IMR-90 (cell line): Measurements from ENCODE around the gene TLK2. TPM values are rescaled to one million over a fixed set of nuclear protein-coding genes. Genes with fewer than 3 reads are reported as not detected.

ENCODE experiments used
- ATAC-seq: fragments of 200-7000 bp; cut with Tn5 transposase; 2 replicates; pipeline ENCODE4 v1.9.1; 2020; ENCODE audit warnings: low read depth, mild to moderate bottlenecking, moderate library complexity
- BruUV-seq: library from RNA; stranded (reverse); fragments of 400-500 nt; replicated peaks from 2 replicates; lab custom pipeline; 2021; lab: Mats Ljungman, UMichigan
- CTCF ChIA-PET: fragments of 300-600 bp; formaldehyde crosslinking; extraction: SDS; loops from one replicate; lab custom pipeline; 2021; ENCODE audit warnings: antibody characterized with exemption; lab: Yijun Ruan, JAX
- POLR2A ChIA-PET: fragments of 300-600 bp; sonication (Branson Sonifier 250); formaldehyde crosslinking; loops from one replicate; lab custom pipeline; 2022; ENCODE audit warnings: antibody characterized with exemption; ENCODE audit not compliant: unreplicated experiment; lab: Charles Lee
- DNase-seq: peaks from one replicate; pipeline ENCODE4 v3.0.0; 2013
- H2AFZ ChIP-seq: replicated peaks from 2 replicates; pipeline ENCODE3; 2013; ENCODE audit warnings: low read length, mild to moderate bottlenecking; ENCODE audit not compliant: poor library complexity
- H2AK5ac ChIP-seq: 2 replicates; pipeline ENCODE4 v1.6.1; 2013; ENCODE audit warnings: low read depth, low read length, inconsistent platforms
- H2AK9ac ChIP-seq: replicated peaks from 2 replicates; pipeline ENCODE3; 2013; ENCODE audit warnings: mild to moderate bottlenecking, low read depth, low read length, moderate library complexity; ENCODE audit not compliant: poor library complexity
- H2BK120ac ChIP-seq: 2 replicates; pipeline ENCODE4 v1.6.1; 2013; ENCODE audit warnings: low read depth, low read length, inconsistent platforms
- H2BK15ac ChIP-seq: 3 replicates; pipeline ENCODE4 v1.6.1; 2013; ENCODE audit warnings: low read depth, low read length, inconsistent platforms
- H2BK20ac ChIP-seq: 2 replicates; pipeline ENCODE4 v1.6.1; 2013; ENCODE audit warnings: low read depth, mild to moderate bottlenecking, inconsistent platforms, low read length, moderate library complexity
- H2BK5ac ChIP-seq: 2 replicates; pipeline ENCODE4 v1.6.1; 2013; ENCODE audit warnings: mild to moderate bottlenecking, low read depth, low read length, inconsistent platforms; ENCODE audit not compliant: poor library complexity, severe bottlenecking
- H3K14ac ChIP-seq: replicated peaks from 2 replicates; pipeline ENCODE4 v1.6.1; 2013; ENCODE audit warnings: low read depth, low read length, inconsistent platforms
- H3K18ac ChIP-seq: 2 replicates; pipeline ENCODE4 v1.6.1; 2013; ENCODE audit warnings: low read depth, low read length, control low read depth
- H3K23ac ChIP-seq: 2 replicates; pipeline ENCODE4 v1.6.1; 2013; ENCODE audit warnings: low read depth, low read length, inconsistent platforms
- H3K27ac ChIP-seq: 2 replicates; pipeline ENCODE4 v1.5.1; 2013; ENCODE audit warnings: mild to moderate bottlenecking, control low read depth, low read length; ENCODE audit not compliant: insufficient read depth
- H3K27me3 ChIP-seq: 2 replicates; pipeline ENCODE4 v1.6.1; 2013; ENCODE audit warnings: low read length; ENCODE audit not compliant: control insufficient read depth, insufficient read depth
- H3K36me3 ChIP-seq: 2 replicates; pipeline ENCODE4 v1.6.1; 2013; ENCODE audit warnings: low read length, mixed read lengths; ENCODE audit not compliant: control insufficient read depth, insufficient read depth
- H3K4ac ChIP-seq: 2 replicates; pipeline ENCODE4 v1.6.1; 2013; ENCODE audit warnings: low read depth, low read length, inconsistent platforms
- H3K4me1 ChIP-seq: 2 replicates; pipeline ENCODE4 v1.6.1; 2013; ENCODE audit warnings: low read length, mixed read lengths; ENCODE audit not compliant: control insufficient read depth, insufficient read depth
- H3K4me2 ChIP-seq: 2 replicates; pipeline ENCODE4 v1.6.1; 2013; ENCODE audit warnings: low read depth, mild to moderate bottlenecking, control low read depth, low read length, moderate library complexity
- H3K4me3 ChIP-seq: 2 replicates; pipeline ENCODE4 v1.5.1; 2013; ENCODE audit warnings: low read depth, mild to moderate bottlenecking, control low read depth, low read length, moderate library complexity; ENCODE audit not compliant: insufficient read depth
- H3K56ac ChIP-seq: 2 replicates; pipeline ENCODE4 v1.6.1; 2013; ENCODE audit warnings: low read length, inconsistent platforms; ENCODE audit not compliant: insufficient read depth; ENCODE audit errors: extremely low read depth
- H3K79me1 ChIP-seq, 2 experiments: 2 replicates each; pipeline ENCODE4 v1.6.1; 2013; ENCODE audit warnings: low read length in 2 of 2, inconsistent platforms in 1 of 2, low read depth in 1 of 2
- H3K9ac ChIP-seq: 2 replicates; pipeline ENCODE4 v1.6.1; 2013; ENCODE audit warnings: low read depth, low read length, control low read depth
- H3K9me1 ChIP-seq: 2 replicates; pipeline ENCODE4 v1.6.1; 2013; ENCODE audit warnings: low read length, inconsistent platforms; ENCODE audit not compliant: insufficient read depth
- H3K9me3 ChIP-seq: 2 replicates; pipeline ENCODE4 v1.6.1; 2013; ENCODE audit warnings: low read length; ENCODE audit not compliant: control insufficient read depth, insufficient read depth
- H4K20me1 ChIP-seq: 2 replicates; pipeline ENCODE4 v1.6.1; 2013; ENCODE audit warnings: low read length, inconsistent platforms; ENCODE audit not compliant: insufficient read depth
- H4K5ac ChIP-seq: 2 replicates; pipeline ENCODE4 v1.6.1; 2013; ENCODE audit warnings: mild to moderate bottlenecking, low read depth, low read length, control low read depth
- H4K8ac ChIP-seq, 2 experiments: 2 replicates each; pipeline ENCODE4 v1.6.1; 2013; ENCODE audit warnings: low read depth in 2 of 2, low read length in 2 of 2, control low read depth in 1 of 2, inconsistent platforms in 1 of 2
- H4K91ac ChIP-seq: 2 replicates; pipeline ENCODE4 v1.6.1; 2013; ENCODE audit warnings: low read depth, low read length, inconsistent platforms; ENCODE audit not compliant: insufficient read depth
- RAD21 ChIP-seq: IDR thresholded peaks from 2 replicates; pipeline ENCODE4 v1.6.1; 2012; ENCODE audit warnings: low read length, improper control_type of control experiment
- RCOR1 ChIP-seq: IDR thresholded peaks from 2 replicates; pipeline ENCODE4 v1.6.1; 2012; ENCODE audit warnings: mild to moderate bottlenecking, low read length, improper control_type of control experiment; ENCODE audit not compliant: insufficient replicate concordance
- WGBS, 2 experiments: methylation state at CpG; one replicate each; pipeline versions ENCODE4 v1.1.5 to v1.1.7; 2013; ENCODE audit warnings: missing lambda C conversion rate in 2 of 2; ENCODE audit not compliant: insufficient read length in 1 of 2; ENCODE audit errors: extremely low coverage in 2 of 2; 5-methylcytosine and 5-hydroxymethylcytosine counted together
- dilution Hi-C: fragments of 300-500 bp; cut with HindIII; formaldehyde crosslinking; loops from one replicate; pipeline ENCODE4 v1.14.3; 2018; ENCODE audit warnings: low sequenced_read_pairs; ENCODE audit not compliant: unreplicated experiment
- in situ Hi-C: fragments of 300-500 bp; cut with MboI; formaldehyde crosslinking; loops from 3 replicates; pipeline ENCODE4 v1.14.3; 2019; ENCODE audit warnings: low sequenced_read_pairs, inconsistent platforms, mixed read lengths
- intact Hi-C: fragments of 100-400 bp; cut with micrococcal nuclease; formaldehyde crosslinking; loops from 2 replicates; pipeline ENCODE4 v1.10.0; 2022
- polyA plus RNA-seq, 3 experiments: library from polyadenylated mRNA; depleted of rRNA; stranded (reverse); fragments of >200 nt; gene quantifications; 2 replicates each; pipeline ENCODE4 v1.2.3, GENCODE V29; 2012; ENCODE audit warnings: low replicate concordance in 1 of 3
- total RNA-seq: library from RNA; depleted of rRNA; stranded (reverse); fragments of >200 nt; gene quantifications from 2 replicates; pipeline ENCODE4 v1.2.3, GENCODE V29; 2012

TLK2 gene
- total and polyA plus RNA-seq, 2 of the 4 experiments (the other 2 are of a cell fraction): 35.7 to 39.4 TPM

- in situ Hi-C loops (no loop called here), dilution Hi-C loops (no loop called here), intact Hi-C loops (loop anchor here (10.0 kb wide), 1 partner anchor 102 kb away; no protein-coding TSS in a partner anchor)
- no peak overlapping the region for H3K23ac ChIP-seq
- peaks cover 18% of the 10 kb centered on the region for H3K36me3 ChIP-seq
- DNase-seq: no peak
- no peak overlapping the region; the same call in 1 of the 2 replicates for H3K14ac ChIP-seq
- H2BK5ac ChIP-seq: no peak overlapping the region
- no peak overlapping the region; the same call in 1 of the 2 replicates for H2AK5ac ChIP-seq
- no peak overlapping the region for H2AK9ac ChIP-seq
- no peak overlapping the region for H3K4ac ChIP-seq
- no peaks in the 10 kb centered on the region; the same call in 1 of the 2 replicates for H3K9me3 ChIP-seq
- no peak overlapping the region for H4K5ac ChIP-seq
- H4K8ac ChIP-seq: no peak overlapping the region
- H4K20me1 ChIP-seq: peaks cover 58% of the 10 kb centered on the region
- no peak overlapping the region for H4K91ac ChIP-seq
- H2BK15ac ChIP-seq: no peak overlapping the region
- no peaks in the 10 kb centered on the region for H3K27me3 ChIP-seq
- CTCF ChIA-PET: interaction anchor here (0.6 kb wide), 1 partner anchor 29 kb away, joined by 3 read pairs; no protein-coding TSS in a partner anchor
- no peak overlapping the region for H2BK120ac ChIP-seq
- H2BK20ac ChIP-seq: no peak overlapping the region
- H3K4me2 ChIP-seq: no peak overlapping the region
- no peak overlapping the region for H3K27ac ChIP-seq
- no peak overlapping the region for H3K56ac ChIP-seq
- H3K9ac ChIP-seq: no peak overlapping the region
- WGBS, 2 experiments: no CpG with 5 or more reads among the region's 3 CpGs
- no peak for TF ChIP-seq RCOR1
- no peak for TF ChIP-seq RAD21
- no peak overlapping the region for H3K4me3 ChIP-seq
- H2AFZ ChIP-seq: no peak overlapping the region
- H3K4me1 ChIP-seq: peaks cover 20% of the 10 kb centered on the region
- POLR2A ChIA-PET: no interaction called here
- no TSS peak for BruUV-seq
- H3K9me1 ChIP-seq: peaks cover 24% of the 10 kb centered on the region
- peaks cover 39 to 93% of the 10 kb centered on the region in 2 experiments for H3K79me1 ChIP-seq
- ATAC-seq: no peak
- no peak overlapping the region for H3K18ac ChIP-seq
Measured at GRCh38 chr17:62657145-62657665, 178.6 kb downstream of the TLK2 start.
